Prostate gland (tissue), 2 donors: ENCODE data around the gene FOXP4. TPM values are rescaled to one million over a fixed set of nuclear protein-coding genes. Genes with fewer than 3 reads are reported as not detected.

Source experiments
- DNase-seq: peaks from one replicate; pipeline ENCODE4 v3.0.0-alpha.2; 2019; ENCODE audit warnings: low spot score
- H3K27ac ChIP-seq, 2 donors: fragments of 200-600 bp; sonication (generic); 2 replicates each; pipeline ENCODE4 v1.5.1; 2017 to 2019
- H3K27me3 ChIP-seq: fragments of 200-600 bp; sonication (generic); replicated peaks from 2 replicates; pipeline ENCODE4 v1.5.1; 2019; ENCODE audit not compliant: insufficient read depth
- H3K36me3 ChIP-seq, 2 donors: fragments of 200-600 bp; sonication (generic); 1 replicate in 1 of 2; 2 replicates in 1 of 2; pipeline versions ENCODE4 v1.5.1 to v1.8.1; 2017 to 2019
- H3K4me1 ChIP-seq: fragments of 200-600 bp; sonication (generic); replicated peaks from 2 replicates; pipeline ENCODE4 v1.5.1; 2019
- H3K4me3 ChIP-seq, 2 donors: fragments of 200-600 bp; sonication (generic); 2 replicates each; pipeline ENCODE4 v1.5.1; 2017 to 2019
- H3K9me3 ChIP-seq: fragments of 200-600 bp; sonication (generic); 2 replicates; pipeline ENCODE4 v1.5.1; 2017
- CTCF ChIP-seq, 4 experiments: fragments of 200-600 bp in 2 of 4; fragments of 450-650 bp in 2 of 4; sonication (generic) in 2 of 4; IDR thresholded peaks; 1 replicate in 3 of 4; 2 replicates in 1 of 4; pipeline ENCODE4 v1.5.1; 2016 to 2019; ENCODE audit warnings: antibody characterized with exemption in 4 of 4, mild to moderate bottlenecking in 2 of 4, moderate library complexity in 2 of 4
- POLR2A ChIP-seq: fragments of 450-650 bp; IDR thresholded peaks from one replicate; pipeline ENCODE4 v1.6.1; 2016; ENCODE audit warnings: antibody characterized with exemption, mild to moderate bottlenecking
- POLR2AphosphoS5 ChIP-seq: sonication (generic); formaldehyde crosslinking; IDR thresholded peaks from one replicate; pipeline ENCODE4 v1.6.1; 2017; ENCODE audit warnings: antibody characterized with exemption
- WGBS: methylation state at CpG from one replicate; pipeline ENCODE4 v1.1.5; 2018; 5-methylcytosine and 5-hydroxymethylcytosine counted together
- intact Hi-C: fragments of 100-400 bp; cut with DNase I; formaldehyde crosslinking; loops from one replicate; pipeline ENCODE4 v1.14.2; 2022
- total RNA-seq, 2 donors: library from RNA; depleted of rRNA; stranded (reverse); fragments of >200 nt; gene quantifications; one replicate each; pipeline ENCODE4 v1.1.0, GENCODE V29; 2016

Gene FOXP4
- total RNA-seq, 2 donors from 2014 or later: 24.8 to 53.5 TPM

- intact Hi-C loops: loop anchor here (1.0 kb wide), 1 partner anchor 80 kb away; no protein-coding TSS in a partner anchor
- DNase-seq: peak; percentile 76
- 5% methylated on average over 20 of the region's 20 CpGs for WGBS
- H3K4me3 ChIP-seq: no peak overlapping the region
- peak overlapping the region; percentile 31 to 64 for H3K27ac ChIP-seq
- no peak for TF ChIP-seq POLR2A
- TF ChIP-seq CTCF (IDR thresholded peaks at IDR 0.05): peak; percentile 76 to 92 (median 85)
- TF ChIP-seq POLR2AphosphoS5: peak; percentile 56
- no peaks in the 10 kb centered on the region for H3K9me3 ChIP-seq
- H3K36me3 ChIP-seq: peaks cover 0 to 9% of the 10 kb centered on the region in 2 donors
- no peaks in the 10 kb centered on the region for H3K27me3 ChIP-seq
- H3K4me1 ChIP-seq: no peaks in the 10 kb centered on the region
These were observed 56.9 kb downstream of the FOXP4 start for GRCh38 chr6:41602864-41603608.

GRCh38 chr6:41604006-41604405 lies 57.8 kb downstream of the FOXP4 start:
- no peak for DNase-seq
- no peaks in the 10 kb centered on the region for H3K27me3 ChIP-seq
- TF ChIP-seq POLR2AphosphoS5: no peak
- TF ChIP-seq CTCF (IDR thresholded peaks at IDR 0.05): no peak
- TF ChIP-seq POLR2A: no peak
- peaks cover 0 to under 1% of the 10 kb centered on the region in 2 donors for H3K36me3 ChIP-seq
- H3K9me3 ChIP-seq: no peaks in the 10 kb centered on the region
- 78% methylated on average over 5 of the region's 5 CpGs for WGBS
- intact Hi-C loops: no loop called here
- no peak overlapping the region for H3K4me3 ChIP-seq
- H3K27ac ChIP-seq: no peak overlapping the region
- no peaks in the 10 kb centered on the region for H3K4me1 ChIP-seq

- intact Hi-C loops: no loop called here
- no peaks in the 10 kb centered on the region for H3K27me3 ChIP-seq
- H3K27ac ChIP-seq: no peak overlapping the region
- no peak overlapping the region for H3K4me3 ChIP-seq
- no peaks in the 10 kb centered on the region for H3K4me1 ChIP-seq
- no peaks in the 10 kb centered on the region for H3K36me3 ChIP-seq
- no peak for DNase-seq
- 68% methylated on average over 3 of the region's 3 CpGs for WGBS
- no peaks in the 10 kb centered on the region for H3K9me3 ChIP-seq
- TF ChIP-seq CTCF (IDR thresholded peaks at IDR 0.05) (no peak), POLR2AphosphoS5 (no peak), POLR2A (no peak)
These were observed 59.5 kb downstream of the FOXP4 start for GRCh38 chr6:41605649-41606048.

GRCh38 chr6:41607036-41607435 lies 60.9 kb downstream of the FOXP4 start:
- Histone ChIP-seq H3K9me3 (no peaks in the 10 kb centered on the region), H3K27me3 (no peaks in the 10 kb centered on the region), H3K27ac (no peak overlapping the region), H3K4me1 (no peaks in the 10 kb centered on the region), H3K4me3 (no peak overlapping the region), H3K36me3 (no peaks in the 10 kb centered on the region)
- 93% methylated on average over 5 of the region's 5 CpGs for WGBS
- TF ChIP-seq POLR2A (no peak), POLR2AphosphoS5 (no peak), CTCF (IDR thresholded peaks at IDR 0.05) (no peak)
- DNase-seq: no peak
- intact Hi-C loops: no loop called here

GRCh38 chr6:41607736-41608135 lies 61.6 kb downstream of the FOXP4 start:
- intact Hi-C loops: no loop called here
- H3K36me3 ChIP-seq: no peaks in the 10 kb centered on the region
- H3K27ac ChIP-seq: no peak overlapping the region
- DNase-seq: no peak
- H3K27me3 ChIP-seq: no peaks in the 10 kb centered on the region
- 85% methylated on average over 9 of the region's 9 CpGs for WGBS
- TF ChIP-seq POLR2A: no peak
- H3K4me1 ChIP-seq: no peaks in the 10 kb centered on the region
- H3K4me3 ChIP-seq: no peak overlapping the region
- H3K9me3 ChIP-seq: no peaks in the 10 kb centered on the region
